H1 (cell line): Measurements from ENCODE around the gene GRIA1.
A peak's percentile ranks its signal among the peaks of the same experiment; 100 is the strongest.

Experiments used
- ATF3 ChIP-seq: IDR thresholded peaks from 2 replicates; pipeline ENCODE4 v1.6.1; 2011; ENCODE audit warnings: low read depth, mild to moderate bottlenecking, low read length; ENCODE audit not compliant: insufficient read depth
- CBX5 ChIP-seq: fragments of 300-800, 300-1000 bp; sonication (generic); IDR thresholded peaks from 2 replicates; pipeline ENCODE4 v1.7.1; 2016; ENCODE audit warnings: antibody characterized with exemption, low read length, low read depth
- CBX8 ChIP-seq: fragments of 300-800, 300-1000 bp; sonication (generic); IDR thresholded peaks from 2 replicates; pipeline ENCODE4 v1.7.1; 2016; ENCODE audit warnings: low read depth, low read length, borderline replicate concordance
- CTCF ChIP-seq, 3 experiments: IDR thresholded peaks; 1 replicate in 2 of 3; 2 replicates in 1 of 3; pipeline versions ENCODE4 v1.5.1 to v1.6.1; 2011; ENCODE audit warnings: low read length in 3 of 3, mild to moderate bottlenecking in 3 of 3, inconsistent platforms in 2 of 3, low read depth in 1 of 3, moderate library complexity in 1 of 3; ENCODE audit not compliant: insufficient read depth in 1 of 3; ENCODE audit errors: control extremely low read depth in 1 of 3
- EZH2 ChIP-seq: fragments of 200-600 bp; sonication (generic); IDR thresholded peaks from 2 replicates; pipeline ENCODE4 v1.7.1; 2012; ENCODE audit warnings: low read depth, mild to moderate bottlenecking, moderate library complexity, low read length, inconsistent platforms; ENCODE audit not compliant: severe bottlenecking
- KDM1A ChIP-seq: fragments of 200-600, 300-600 bp; sonication (generic); IDR thresholded peaks from 2 replicates; pipeline ENCODE4 v1.7.1; 2016; ENCODE audit warnings: mild to moderate bottlenecking, low read length, borderline replicate concordance
- MAX ChIP-seq: IDR thresholded peaks from 2 replicates; pipeline ENCODE4 v1.6.1; 2012; ENCODE audit warnings: inconsistent platforms
- POLR2A ChIP-seq, 2 experiments: IDR thresholded peaks; 1 replicate in 1 of 2; 2 replicates in 1 of 2; pipeline ENCODE4 v1.6.1; 2011; ENCODE audit warnings: low read depth in 2 of 2, low read length in 2 of 2, mild to moderate bottlenecking in 2 of 2; ENCODE audit errors: control extremely low read depth in 1 of 2
- RAD21 ChIP-seq, 2 experiments: IDR thresholded peaks in 1 of 2; conservative IDR thresholded peaks in 1 of 2; 2 replicates each; pipeline ENCODE4 v1.6.1; 2011; ENCODE audit warnings: low read depth in 2 of 2, low read length in 2 of 2, improper control_type of control experiment in 1 of 2, inconsistent platforms in 1 of 2, mild to moderate bottlenecking in 1 of 2, moderate library complexity in 1 of 2
- RFX5 ChIP-seq: IDR thresholded peaks from 2 replicates; pipeline ENCODE4 v1.6.1; 2011; ENCODE audit warnings: low read depth, low read length, improper control_type of control experiment, borderline replicate concordance
- YY1 ChIP-seq: IDR thresholded peaks from 2 replicates; pipeline ENCODE4 v1.6.1; 2011; ENCODE audit warnings: low read depth, mild to moderate bottlenecking, low read length
- ZNF274 ChIP-seq: IDR thresholded peaks from 2 replicates; pipeline ENCODE4 v1.7.0; 2012; ENCODE audit warnings: low read length, borderline replicate concordance; ENCODE audit errors: extremely low read depth

GRCh38 chr5:153756540-153756939 is 266.1 kb downstream of the GRIA1 start:
- TF ChIP-seq CTCF (IDR thresholded peaks at IDR 0.05; ENCODE audit: control extremely low read depth in 1 of 3, insufficient read depth in 1 of 3, low read depth in 1 of 3, low read length in 3 of 3) (peak in 2 of 3 experiments; percentile 42; a peak in 3 of 4 replicates), RAD21 (IDR thresholded peaks at IDR 0.05 in 1 of 2, conservative IDR thresholded peaks at IDR 0.05 in 1 of 2; ENCODE audit: low read depth in 2 of 2, low read length in 2 of 2) (peak; percentile 69 to 84), CBX5 (no peak), YY1 (no peak), MAX (no peak), RFX5 (no peak), ATF3 (no peak), KDM1A (no peak), ZNF274 (no peak), EZH2 (no peak), POLR2A (IDR thresholded peaks at IDR 0.05; ENCODE audit: control extremely low read depth in 1 of 2, low read depth in 2 of 2, low read length in 2 of 2) (no peak), CBX8 (no peak)
